Loucy (cell line): ENCODE measurements around the gene TRRAP.

Experiments
- H2AFZ ChIP-seq: fragments of 200-600 bp; sonication (generic); 2 replicates; pipeline ENCODE4 v1.6.0; 2016; ENCODE audit warnings: antibody characterized with exemption, mild to moderate bottlenecking, low read length, moderate library complexity
- H3F3A ChIP-seq: fragments of 200-600 bp; 2 replicates; pipeline ENCODE4 v1.6.0; 2016; ENCODE audit warnings: antibody characterized with exemption, low read depth, mild to moderate bottlenecking
- H3K27me3 ChIP-seq: fragments of 200-600 bp; sonication (generic); 2 replicates; pipeline ENCODE4 v1.6.1; 2014; ENCODE audit warnings: low read length, mild to moderate bottlenecking; ENCODE audit not compliant: insufficient read depth, poor library complexity, severe bottlenecking
- H3K36me3 ChIP-seq: fragments of 200-600 bp; sonication (generic); 2 replicates; pipeline ENCODE4 v1.6.1; 2016; ENCODE audit warnings: low read length; ENCODE audit not compliant: insufficient read depth
- H3K4me1 ChIP-seq: fragments of 200-600 bp; sonication (generic); 2 replicates; pipeline ENCODE4 v1.5.1; 2014; ENCODE audit warnings: low read length, mild to moderate bottlenecking; ENCODE audit not compliant: insufficient read depth, poor library complexity, severe bottlenecking
- H3K4me2 ChIP-seq: fragments of 200-600 bp; sonication (generic); 2 replicates; pipeline ENCODE4 v1.6.0; 2014; ENCODE audit warnings: antibody characterized with exemption, low read length, low read depth, mild to moderate bottlenecking; ENCODE audit not compliant: poor library complexity, severe bottlenecking
- H3K4me3 ChIP-seq: fragments of 200-600 bp; sonication (generic); 2 replicates; pipeline ENCODE4 v1.5.1; 2014; ENCODE audit warnings: low read length, mild to moderate bottlenecking, mixed read lengths; ENCODE audit not compliant: poor library complexity, severe bottlenecking
- H3K79me2 ChIP-seq: fragments of 200-600 bp; sonication (generic); 2 replicates; pipeline ENCODE4 v1.6.1; 2014; ENCODE audit warnings: low read length; ENCODE audit not compliant: insufficient read depth
- H3K9ac ChIP-seq: fragments of 200-600 bp; sonication (generic); 2 replicates; pipeline ENCODE4 v1.6.0; 2014; ENCODE audit warnings: mild to moderate bottlenecking, low read depth, low read length, moderate library complexity; ENCODE audit not compliant: poor library complexity, severe bottlenecking
- H3K9me2 ChIP-seq: fragments of 200-600 bp; sonication (generic); replicated peaks from 2 replicates; pipeline ENCODE4 v1.6.1; 2016; ENCODE audit warnings: low read depth, low read length, mixed read lengths
- H3K9me3 ChIP-seq: fragments of 200-600 bp; sonication (generic); 2 replicates; pipeline ENCODE4 v1.6.1; 2014; ENCODE audit warnings: mild to moderate bottlenecking, antibody characterized with exemption, low read length, low read depth; ENCODE audit not compliant: insufficient read depth
- H4K20me1 ChIP-seq: fragments of 200-600 bp; sonication (generic); 2 replicates; pipeline ENCODE4 v1.6.0; 2014; ENCODE audit warnings: antibody characterized with exemption, low read length, mild to moderate bottlenecking; ENCODE audit not compliant: insufficient read depth, poor library complexity, severe bottlenecking
- EZH2phosphoT487 ChIP-seq: fragments of 200-600 bp; IDR thresholded peaks from 2 replicates; pipeline ENCODE4 v1.6.1; 2018; ENCODE audit warnings: antibody characterized with exemption, mild to moderate bottlenecking, moderate library complexity, borderline replicate concordance
- TF ChIP-seq, protein P1 (sequence below): fragments of 200-600 bp; sonication (generic); conservative IDR thresholded peaks from 2 replicates; pipeline ENCODE4 v1.5.1; 2014; ENCODE audit warnings: mild to moderate bottlenecking, antibody characterized with exemption, low read length

Gene TRRAP

DNA sequence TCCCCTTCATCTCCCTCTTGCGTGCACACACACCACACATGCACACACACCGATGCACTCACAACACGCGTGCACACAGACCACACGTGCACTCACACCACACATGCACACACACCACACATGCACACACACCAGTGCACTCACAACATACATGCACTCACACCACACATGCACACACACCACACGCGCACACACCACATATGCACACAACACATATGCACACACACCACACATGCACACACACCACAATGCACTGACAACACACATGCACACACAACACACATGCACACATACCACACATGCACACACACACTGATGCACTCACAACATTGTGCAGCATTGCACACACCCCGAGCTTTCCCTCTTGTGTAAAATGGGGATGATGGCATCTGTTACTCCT is 68.1 kb downstream of the TRRAP start:
- no peaks in the 10 kb centered on the region for H4K20me1 ChIP-seq
- no peaks in the 10 kb centered on the region for H3K79me2 ChIP-seq
- H3K4me2 ChIP-seq, result no peak overlapping the region
- H3F3A ChIP-seq, result no peaks in the 10 kb centered on the region
- no peak for TF ChIP-seq EZH2phosphoT487
- TF ChIP-seq, protein P1, sequence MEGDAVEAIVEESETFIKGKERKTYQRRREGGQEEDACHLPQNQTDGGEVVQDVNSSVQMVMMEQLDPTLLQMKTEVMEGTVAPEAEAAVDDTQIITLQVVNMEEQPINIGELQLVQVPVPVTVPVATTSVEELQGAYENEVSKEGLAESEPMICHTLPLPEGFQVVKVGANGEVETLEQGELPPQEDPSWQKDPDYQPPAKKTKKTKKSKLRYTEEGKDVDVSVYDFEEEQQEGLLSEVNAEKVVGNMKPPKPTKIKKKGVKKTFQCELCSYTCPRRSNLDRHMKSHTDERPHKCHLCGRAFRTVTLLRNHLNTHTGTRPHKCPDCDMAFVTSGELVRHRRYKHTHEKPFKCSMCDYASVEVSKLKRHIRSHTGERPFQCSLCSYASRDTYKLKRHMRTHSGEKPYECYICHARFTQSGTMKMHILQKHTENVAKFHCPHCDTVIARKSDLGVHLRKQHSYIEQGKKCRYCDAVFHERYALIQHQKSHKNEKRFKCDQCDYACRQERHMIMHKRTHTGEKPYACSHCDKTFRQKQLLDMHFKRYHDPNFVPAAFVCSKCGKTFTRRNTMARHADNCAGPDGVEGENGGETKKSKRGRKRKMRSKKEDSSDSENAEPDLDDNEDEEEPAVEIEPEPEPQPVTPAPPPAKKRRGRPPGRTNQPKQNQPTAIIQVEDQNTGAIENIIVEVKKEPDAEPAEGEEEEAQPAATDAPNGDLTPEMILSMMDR, result no peak
- H3K9ac ChIP-seq, result no peak overlapping the region
- H3K4me1 ChIP-seq, result no peaks in the 10 kb centered on the region
- no peaks in the 10 kb centered on the region for H3K9me3 ChIP-seq
- no peaks in the 10 kb centered on the region for H3K9me2 ChIP-seq
- no peak overlapping the region for H2AFZ ChIP-seq
- H3K4me3 ChIP-seq, result no peak overlapping the region
- H3K27me3 ChIP-seq, result no peaks in the 10 kb centered on the region
- peaks cover 94% of the 10 kb centered on the region for H3K36me3 ChIP-seq

DNA sequence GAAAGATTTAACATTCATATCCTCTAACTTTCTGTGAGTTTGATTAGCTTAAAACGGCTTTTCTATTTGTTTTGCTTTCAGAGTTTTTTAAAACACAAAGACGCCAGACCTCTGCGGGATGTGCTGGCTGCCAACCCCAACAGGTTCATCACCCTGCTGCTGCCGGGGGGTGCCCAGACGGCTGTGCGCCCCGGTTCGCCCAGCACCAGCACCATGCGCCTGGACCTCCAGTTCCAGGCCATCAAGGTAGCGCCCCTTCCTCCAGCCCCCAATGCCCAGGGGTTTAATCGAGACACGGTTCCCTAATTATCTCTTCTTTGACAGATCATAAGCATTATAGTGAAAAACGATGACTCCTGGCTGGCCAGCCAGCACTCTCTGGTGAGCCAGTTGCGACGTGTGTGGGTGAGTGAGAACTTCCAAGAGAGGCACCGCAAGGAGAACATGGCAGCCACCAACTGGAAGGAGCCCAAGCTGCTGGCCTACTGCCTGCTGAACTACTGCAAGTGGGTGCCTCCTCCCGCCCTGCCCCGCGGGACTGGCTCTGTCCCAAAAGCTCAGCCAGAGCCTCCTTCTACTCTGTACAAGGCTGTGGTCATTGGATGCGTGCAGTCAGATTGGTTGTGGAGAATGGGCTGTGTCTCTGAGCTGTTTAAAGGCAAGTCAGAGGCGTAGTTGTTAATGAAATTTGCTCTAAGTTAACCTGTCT is 71.2 kb downstream of the TRRAP start:
- Histone ChIP-seq H3K4me2 (no peak overlapping the region), H3K9me3 (no peaks in the 10 kb centered on the region), H3K27me3 (no peaks in the 10 kb centered on the region), H3K36me3 (peaks cover 95% of the 10 kb centered on the region), H3F3A (no peaks in the 10 kb centered on the region), H3K9me2 (no peaks in the 10 kb centered on the region), H3K9ac (no peak overlapping the region), H2AFZ (no peak overlapping the region), H3K4me3 (no peak overlapping the region), H4K20me1 (no peaks in the 10 kb centered on the region), H3K79me2 (no peaks in the 10 kb centered on the region), H3K4me1 (no peaks in the 10 kb centered on the region)
- no peak for TF ChIP-seq EZH2phosphoT487

DNA sequence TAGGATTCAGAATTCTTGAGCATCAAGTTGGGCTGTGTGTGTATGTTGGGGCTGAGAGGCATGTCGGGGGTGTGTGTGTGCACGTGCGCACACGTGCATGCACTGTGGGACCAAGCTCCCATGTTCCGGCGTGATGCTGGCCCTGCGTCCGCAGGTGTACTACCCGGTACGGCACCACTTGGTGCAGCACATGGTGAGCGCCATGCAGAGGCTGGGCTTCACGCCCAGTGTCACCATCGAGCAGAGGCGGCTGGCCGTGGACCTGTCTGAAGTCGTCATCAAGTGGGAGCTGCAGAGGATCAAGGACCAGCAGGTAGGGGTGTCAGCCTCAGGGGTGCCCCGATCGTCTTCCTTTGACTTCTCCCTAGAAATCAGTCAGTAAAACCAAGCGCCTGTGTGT is 77.7 kb downstream of the TRRAP start:
- Histone ChIP-seq H3K9me3 (no peaks in the 10 kb centered on the region), H3K4me3 (no peak overlapping the region), H3F3A (no peaks in the 10 kb centered on the region), H3K27me3 (no peaks in the 10 kb centered on the region), H3K9me2 (no peaks in the 10 kb centered on the region), H3K4me1 (no peaks in the 10 kb centered on the region), H4K20me1 (no peaks in the 10 kb centered on the region), H3K4me2 (no peak overlapping the region), H3K79me2 (no peaks in the 10 kb centered on the region), H3K36me3 (peaks cover 97% of the 10 kb centered on the region), H2AFZ (no peak overlapping the region), H3K9ac (no peak overlapping the region)
- TF ChIP-seq, protein P1, result no peak
- no peak for TF ChIP-seq EZH2phosphoT487

DNA sequence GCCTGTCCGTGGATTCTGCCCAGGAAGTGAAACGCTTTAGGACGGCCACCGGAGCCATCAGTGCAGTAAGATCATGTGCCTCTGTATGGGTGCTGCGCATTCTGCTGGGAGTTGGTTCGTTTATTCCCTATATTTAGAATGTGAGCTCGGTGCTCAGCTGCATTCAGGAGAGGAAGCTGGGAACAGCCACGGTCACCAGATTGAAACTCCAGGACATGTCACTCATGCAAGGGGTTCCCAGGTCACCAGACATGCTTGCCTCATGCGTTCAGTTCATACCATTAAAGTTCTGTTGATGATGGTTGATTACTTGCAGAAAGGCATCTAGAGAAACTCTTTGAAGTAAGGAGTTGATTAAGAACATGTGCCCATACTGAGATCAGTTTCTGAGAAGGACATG is 78.1 kb downstream of the TRRAP start:
- Histone ChIP-seq H3K79me2 (no peaks in the 10 kb centered on the region), H3K4me3 (no peak overlapping the region), H3K4me2 (no peak overlapping the region), H3F3A (no peaks in the 10 kb centered on the region), H4K20me1 (no peaks in the 10 kb centered on the region), H3K9ac (no peak overlapping the region), H3K9me3 (no peaks in the 10 kb centered on the region), H3K9me2 (no peaks in the 10 kb centered on the region), H3K27me3 (no peaks in the 10 kb centered on the region), H3K4me1 (no peaks in the 10 kb centered on the region), H2AFZ (no peak overlapping the region), H3K36me3 (peaks cover 97% of the 10 kb centered on the region; the same call in 1 of the 2 replicates)
- no peak for TF ChIP-seq EZH2phosphoT487
- TF ChIP-seq, protein P1, result no peak
